ENCODE measurements around the gene SPRY1.
A peak's percentile ranks its signal among the peaks of the same experiment; 100 is the strongest.

SPRY1 gene

GRCh38 chr4:123396307-123397143 is at the start of gene SPRY1:
Gene SPRY1, plus strand, starts transcription at chr4:123396795. Its CDS starts 4,797 bp downstream, at chr4:123401592.
- peak within 1 kb of the TSS; percentile 94 for H3K27ac ChIP-seq

GRCh38 chr4:123346951-123347350 is 49.6 kb upstream of the SPRY1 start:
- no peak overlapping the region for H3K27ac ChIP-seq
- TF ChIP-seq CTCF (conservative IDR thresholded peaks at IDR 0.05) = no peak

More at GRCh38 chr4:123396307-123397143, at the start of gene SPRY1:
- no peak for TF ChIP-seq CTCF (conservative IDR thresholded peaks at IDR 0.05)

GRCh38 chr4:123348946-123349345 is 47.6 kb upstream of the SPRY1 start:
- no peak for TF ChIP-seq CTCF (conservative IDR thresholded peaks at IDR 0.05)
- no peak overlapping the region for H3K27ac ChIP-seq

- no peak for TF ChIP-seq CTCF (conservative IDR thresholded peaks at IDR 0.05)
- 0 out of 2 replicates have a peak overlapping the region, but pooled peaks have one; percentile 12 for H3K27ac ChIP-seq
These were observed 47.0 kb upstream of the SPRY1 start for GRCh38 chr4:123349421-123350190.

- peak overlapping the region; percentile 12; the same call in 1 of the 2 replicates for H3K27ac ChIP-seq
- TF ChIP-seq CTCF (conservative IDR thresholded peaks at IDR 0.05) = peak; percentile 66
These were observed 46.4 kb upstream of the SPRY1 start for GRCh38 chr4:123350191-123350544.

GRCh38 chr4:123350726-123351125 is 45.9 kb upstream of the SPRY1 start:
- peak overlapping the region; percentile 12; the same call in 1 of the 2 replicates for H3K27ac ChIP-seq
- TF ChIP-seq CTCF (conservative IDR thresholded peaks at IDR 0.05) = no peak

- no peak overlapping the region for H3K27ac ChIP-seq
- no peak for TF ChIP-seq CTCF (conservative IDR thresholded peaks at IDR 0.05)
These were observed 44.9 kb upstream of the SPRY1 start for GRCh38 chr4:123351713-123352112.
